ENCODE data around the gene NINJ2.

NINJ2 gene

GRCh38 chr12:593396-594270 is 69.6 kb downstream of the NINJ2 start:
- Histone ChIP-seq H3K27me3 (ENCODE audit: insufficient read depth, low read length) (no peaks in the 10 kb centered on the region; the same call in 1 of the 2 replicates), H2AFZ (ENCODE audit: low read length, unreplicated experiment) (no peak overlapping the region), H3K4me3 (ENCODE audit: low read depth, low read length) (no peak overlapping the region), H3K27ac (ENCODE audit: low read depth, low read length) (no peak overlapping the region), H3K4me1 (ENCODE audit: control insufficient read depth, insufficient read depth, low read length, unreplicated experiment) (no peaks in the 10 kb centered on the region), H3K36me3 (ENCODE audit: insufficient read depth, low read length) (no peaks in the 10 kb centered on the region), H3K79me2 (ENCODE audit: control insufficient read depth, insufficient read depth, low read length, unreplicated experiment) (no peaks in the 10 kb centered on the region)

- Histone ChIP-seq H3K36me3 (ENCODE audit: insufficient read depth, low read length) (no peaks in the 10 kb centered on the region), H3K4me1 (ENCODE audit: control insufficient read depth, insufficient read depth, low read length, unreplicated experiment) (no peaks in the 10 kb centered on the region), H3K4me3 (ENCODE audit: low read depth, low read length) (no peak overlapping the region), H3K79me2 (ENCODE audit: control insufficient read depth, insufficient read depth, low read length, unreplicated experiment) (no peaks in the 10 kb centered on the region), H3K27ac (ENCODE audit: low read depth, low read length) (no peak overlapping the region), H2AFZ (ENCODE audit: low read length, unreplicated experiment) (no peak overlapping the region), H3K27me3 (ENCODE audit: insufficient read depth, low read length) (no peaks in the 10 kb centered on the region; the same call in 1 of the 2 replicates)
Observed at GRCh38 chr12:592024-592505, 71.2 kb downstream of the NINJ2 start.

- no peaks in the 10 kb centered on the region; the same call in 1 of the 2 replicates for H3K27me3 ChIP-seq (ENCODE audit: insufficient read depth, low read length)
- no peaks in the 10 kb centered on the region for H3K4me1 ChIP-seq (ENCODE audit: control insufficient read depth, insufficient read depth, low read length, unreplicated experiment)
- H3K4me3 ChIP-seq (ENCODE audit: low read depth, low read length) = no peak overlapping the region
- no peaks in the 10 kb centered on the region for H3K36me3 ChIP-seq (ENCODE audit: insufficient read depth, low read length)
- no peaks in the 10 kb centered on the region for H3K79me2 ChIP-seq (ENCODE audit: control insufficient read depth, insufficient read depth, low read length, unreplicated experiment)
- no peak overlapping the region for H2AFZ ChIP-seq (ENCODE audit: low read length, unreplicated experiment)
- no peak overlapping the region for H3K27ac ChIP-seq (ENCODE audit: low read depth, low read length)
Observed at GRCh38 chr12:591167-592023, 71.8 kb downstream of the NINJ2 start.

- Histone ChIP-seq H3K27me3 (ENCODE audit: insufficient read depth, low read length) (no peaks in the 10 kb centered on the region; the same call in 1 of the 2 replicates), H3K4me3 (ENCODE audit: low read depth, low read length) (no peak overlapping the region), H3K36me3 (ENCODE audit: insufficient read depth, low read length) (no peaks in the 10 kb centered on the region), H2AFZ (ENCODE audit: low read length, unreplicated experiment) (no peak overlapping the region), H3K79me2 (ENCODE audit: control insufficient read depth, insufficient read depth, low read length, unreplicated experiment) (no peaks in the 10 kb centered on the region), H3K27ac (ENCODE audit: low read depth, low read length) (no peak overlapping the region), H3K4me1 (ENCODE audit: control insufficient read depth, insufficient read depth, low read length, unreplicated experiment) (no peaks in the 10 kb centered on the region)
Observed at GRCh38 chr12:590206-590750, 73.0 kb downstream of the NINJ2 start.

- no peak overlapping the region for H3K27ac ChIP-seq (ENCODE audit: low read depth, low read length)
Observed at GRCh38 chr12:588646-589045, 74.6 kb downstream of the NINJ2 start.

GRCh38 chr12:588024-588322 is 75.3 kb downstream of the NINJ2 start:
- Histone ChIP-seq H3K27ac (ENCODE audit: low read depth, low read length) (no peak overlapping the region), H2AFZ (ENCODE audit: low read length, unreplicated experiment) (no peak overlapping the region), H3K4me3 (ENCODE audit: low read depth, low read length) (no peak overlapping the region), H3K79me2 (ENCODE audit: control insufficient read depth, insufficient read depth, low read length, unreplicated experiment) (no peaks in the 10 kb centered on the region), H3K27me3 (ENCODE audit: insufficient read depth, low read length) (no peaks in the 10 kb centered on the region; the same call in 1 of the 2 replicates), H3K4me1 (ENCODE audit: control insufficient read depth, insufficient read depth, low read length, unreplicated experiment) (no peaks in the 10 kb centered on the region), H3K36me3 (ENCODE audit: insufficient read depth, low read length) (no peaks in the 10 kb centered on the region)

More at GRCh38 chr12:588646-589045, 74.6 kb downstream of the NINJ2 start:
- no peak overlapping the region for H2AFZ ChIP-seq (ENCODE audit: low read length, unreplicated experiment)
- no peaks in the 10 kb centered on the region for H3K4me1 ChIP-seq (ENCODE audit: control insufficient read depth, insufficient read depth, low read length, unreplicated experiment)
- H3K27me3 ChIP-seq (ENCODE audit: insufficient read depth, low read length) = no peaks in the 10 kb centered on the region; the same call in 1 of the 2 replicates
- H3K4me3 ChIP-seq (ENCODE audit: low read depth, low read length) = no peak overlapping the region
- H3K79me2 ChIP-seq (ENCODE audit: control insufficient read depth, insufficient read depth, low read length, unreplicated experiment) = no peaks in the 10 kb centered on the region
- H3K36me3 ChIP-seq (ENCODE audit: insufficient read depth, low read length) = no peaks in the 10 kb centered on the region

GRCh38 chr12:587132-588023 is 75.9 kb downstream of the NINJ2 start:
- Histone ChIP-seq H3K27me3 (ENCODE audit: insufficient read depth, low read length) (no peaks in the 10 kb centered on the region; the same call in 1 of the 2 replicates), H3K27ac (ENCODE audit: low read depth, low read length) (no peak overlapping the region), H3K79me2 (ENCODE audit: control insufficient read depth, insufficient read depth, low read length, unreplicated experiment) (no peaks in the 10 kb centered on the region), H3K36me3 (ENCODE audit: insufficient read depth, low read length) (no peaks in the 10 kb centered on the region), H2AFZ (ENCODE audit: low read length, unreplicated experiment) (no peak overlapping the region), H3K4me1 (ENCODE audit: control insufficient read depth, insufficient read depth, low read length, unreplicated experiment) (no peaks in the 10 kb centered on the region), H3K4me3 (ENCODE audit: low read depth, low read length) (no peak overlapping the region)

GRCh38 chr12:586318-587071 is 76.8 kb downstream of the NINJ2 start:
- no peaks in the 10 kb centered on the region for H3K4me1 ChIP-seq (ENCODE audit: control insufficient read depth, insufficient read depth, low read length, unreplicated experiment)
- no peaks in the 10 kb centered on the region for H3K36me3 ChIP-seq (ENCODE audit: insufficient read depth, low read length)
- H3K27me3 ChIP-seq (ENCODE audit: insufficient read depth, low read length) = no peaks in the 10 kb centered on the region; the same call in 1 of the 2 replicates
- H2AFZ ChIP-seq (ENCODE audit: low read length, unreplicated experiment) = no peak overlapping the region
- H3K27ac ChIP-seq (ENCODE audit: low read depth, low read length) = no peak overlapping the region
- H3K79me2 ChIP-seq (ENCODE audit: control insufficient read depth, insufficient read depth, low read length, unreplicated experiment) = no peaks in the 10 kb centered on the region
- H3K4me3 ChIP-seq (ENCODE audit: low read depth, low read length) = no peak overlapping the region
